Measurements from ENCODE around the gene KCNT2. TPM values are rescaled to one million over a fixed set of nuclear protein-coding genes. Genes with fewer than 3 reads are reported as not detected.

Gene KCNT2
- total RNA-seq, 1 experiment from 2014 or later: not detected

DNA sequence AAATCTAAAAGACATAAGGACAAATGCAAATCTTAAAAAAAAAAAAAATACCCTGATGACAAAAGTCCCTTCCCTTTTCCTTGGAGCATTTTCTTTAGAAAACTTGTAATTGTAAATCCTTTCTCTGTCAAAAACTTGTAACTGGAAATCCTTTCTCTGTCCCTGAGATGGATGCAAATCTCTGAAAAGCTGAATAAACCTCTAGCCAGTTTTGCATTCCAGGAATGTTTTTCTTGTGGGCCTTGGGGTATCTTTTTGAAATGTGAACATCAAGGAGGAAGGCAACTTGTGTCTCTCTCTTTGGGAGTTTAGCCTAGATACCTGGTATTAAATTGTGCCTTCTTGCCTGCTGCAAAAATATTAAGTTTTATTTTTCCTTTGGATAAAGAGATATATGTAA is 305.3 kb downstream of the KCNT2 start:
- no peaks in the 10 kb centered on the region for H4K20me1 ChIP-seq (ENCODE audit: insufficient read depth)
- BruUV-seq (replicated peaks): no TSS peak
- POLR2A ChIA-PET: no interaction called here

DNA sequence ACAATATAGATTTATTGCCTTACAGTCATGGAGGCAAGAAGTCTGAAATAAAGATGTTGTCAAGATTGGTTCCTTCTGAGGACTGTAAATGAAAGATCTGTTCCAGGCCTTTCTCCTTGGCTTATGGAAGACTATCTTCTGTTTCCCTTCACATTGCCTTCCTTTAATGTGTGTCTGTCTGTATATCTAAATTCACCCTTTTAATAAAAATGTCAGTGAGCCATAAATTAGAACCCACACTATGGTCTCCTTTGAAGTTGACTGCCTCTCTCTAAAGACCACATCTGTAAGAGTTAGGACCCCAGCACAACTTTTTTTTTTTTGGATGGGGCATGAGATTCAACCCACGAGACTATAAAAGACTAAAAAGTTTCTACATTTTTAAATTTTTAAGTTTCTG is 305.8 kb downstream of the KCNT2 start:
- no peak overlapping the region for H3K4me2 ChIP-seq (ENCODE audit: low read length)
- DNase-seq (ENCODE audit: low read depth, low spot score) (no peak), ATAC-seq (no peak)
- H3K4me3 ChIP-seq (replicated peaks in 1 of 2; ENCODE audit: low read depth in 1 of 2, low read length in 2 of 2): no peak overlapping the region
- H3K9ac ChIP-seq (ENCODE audit: low read length): no peak overlapping the region
- ChIA-PET CTCF (no interaction called here), POLR2A (no interaction called here), RAD21 (ENCODE audit: low non-redundant PET in 1 of 2, low total read pairs in 2 of 2, uncharacterized antibody in 2 of 2, unreplicated experiment in 2 of 2) (no interaction called here)
- TF ChIP-seq SRF (IDR thresholded peaks at IDR 0.05; ENCODE audit: low read depth) (no peak), CEBPB (IDR thresholded peaks at IDR 0.05; ENCODE audit: low read depth) (no peak), RAD21 (IDR thresholded peaks at IDR 0.05; ENCODE audit: low read depth) (no peak), REST (IDR thresholded peaks at IDR 0.05; ENCODE audit: low read depth) (no peak)
- TF ChIP-seq, protein P1, sequence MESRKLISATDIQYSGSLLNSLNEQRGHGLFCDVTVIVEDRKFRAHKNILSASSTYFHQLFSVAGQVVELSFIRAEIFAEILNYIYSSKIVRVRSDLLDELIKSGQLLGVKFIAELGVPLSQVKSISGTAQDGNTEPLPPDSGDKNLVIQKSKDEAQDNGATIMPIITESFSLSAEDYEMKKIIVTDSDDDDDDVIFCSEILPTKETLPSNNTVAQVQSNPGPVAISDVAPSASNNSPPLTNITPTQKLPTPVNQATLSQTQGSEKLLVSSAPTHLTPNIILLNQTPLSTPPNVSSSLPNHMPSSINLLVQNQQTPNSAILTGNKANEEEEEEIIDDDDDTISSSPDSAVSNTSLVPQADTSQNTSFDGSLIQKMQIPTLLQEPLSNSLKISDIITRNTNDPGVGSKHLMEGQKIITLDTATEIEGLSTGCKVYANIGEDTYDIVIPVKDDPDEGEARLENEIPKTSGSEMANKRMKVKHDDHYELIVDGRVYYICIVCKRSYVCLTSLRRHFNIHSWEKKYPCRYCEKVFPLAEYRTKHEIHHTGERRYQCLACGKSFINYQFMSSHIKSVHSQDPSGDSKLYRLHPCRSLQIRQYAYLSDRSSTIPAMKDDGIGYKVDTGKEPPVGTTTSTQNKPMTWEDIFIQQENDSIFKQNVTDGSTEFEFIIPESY (IDR thresholded peaks at IDR 0.05; ENCODE audit: extremely low read depth, insufficient replicate concordance, low read length): no peak
- BruUV-seq (replicated peaks): no TSS peak
- no peak overlapping the region for H2AFZ ChIP-seq (ENCODE audit: low read depth, low read length, poor library complexity, severe bottlenecking)
- H4K20me1 ChIP-seq (ENCODE audit: insufficient read depth): no peaks in the 10 kb centered on the region
- H3K9me2 ChIP-seq (ENCODE audit: insufficient read depth): no peaks in the 10 kb centered on the region
- no peak overlapping the region for H3K27ac ChIP-seq (ENCODE audit: low read depth, low read length)
- H3K79me2 ChIP-seq (ENCODE audit: insufficient read depth, low read length): no peaks in the 10 kb centered on the region
- intact Hi-C loops (cut with micrococcal nuclease): no loop called here
- H3K27me3 ChIP-seq (ENCODE audit: insufficient read depth, low read length): no peaks in the 10 kb centered on the region
- H3K4me1 ChIP-seq (ENCODE audit: control insufficient read depth in 1 of 2, insufficient read depth in 2 of 2, low read length in 2 of 2): no peaks in the 10 kb centered on the region
- no peaks in the 10 kb centered on the region for H3K36me3 ChIP-seq (ENCODE audit: control insufficient read depth in 1 of 2, insufficient read depth in 2 of 2, low read length in 2 of 2)
- no peaks in the 10 kb centered on the region for H3K9me3 ChIP-seq (ENCODE audit: control insufficient read depth in 1 of 2, insufficient read depth in 1 of 2, low read depth in 1 of 2, low read length in 2 of 2)

More for the DNA sequence above, 305.3 kb downstream of the KCNT2 start:
- Histone ChIP-seq H3K36me3 (ENCODE audit: control insufficient read depth in 1 of 2, insufficient read depth in 2 of 2, low read length in 2 of 2) (no peaks in the 10 kb centered on the region), H3K9ac (ENCODE audit: low read length) (no peak overlapping the region), H3K27ac (ENCODE audit: low read depth, low read length) (no peak overlapping the region), H3K9me2 (ENCODE audit: insufficient read depth) (no peaks in the 10 kb centered on the region), H3K9me3 (ENCODE audit: control insufficient read depth in 1 of 2, insufficient read depth in 1 of 2, low read depth in 1 of 2, low read length in 2 of 2) (no peaks in the 10 kb centered on the region), H3K4me1 (ENCODE audit: control insufficient read depth in 1 of 2, insufficient read depth in 2 of 2, low read length in 2 of 2) (no peaks in the 10 kb centered on the region), H3K4me2 (ENCODE audit: low read length) (no peak overlapping the region), H2AFZ (ENCODE audit: low read depth, low read length, poor library complexity, severe bottlenecking) (no peak overlapping the region), H3K4me3 (replicated peaks in 1 of 2; ENCODE audit: low read depth in 1 of 2, low read length in 2 of 2) (no peak overlapping the region), H3K27me3 (ENCODE audit: insufficient read depth, low read length) (no peaks in the 10 kb centered on the region), H3K79me2 (ENCODE audit: insufficient read depth, low read length) (no peaks in the 10 kb centered on the region)
- RAD21 ChIA-PET (ENCODE audit: low non-redundant PET in 1 of 2, low total read pairs in 2 of 2, uncharacterized antibody in 2 of 2, unreplicated experiment in 2 of 2): no interaction called here
- intact Hi-C loops (cut with micrococcal nuclease): no loop called here
- no peak for ATAC-seq
- TF ChIP-seq, protein P2, sequence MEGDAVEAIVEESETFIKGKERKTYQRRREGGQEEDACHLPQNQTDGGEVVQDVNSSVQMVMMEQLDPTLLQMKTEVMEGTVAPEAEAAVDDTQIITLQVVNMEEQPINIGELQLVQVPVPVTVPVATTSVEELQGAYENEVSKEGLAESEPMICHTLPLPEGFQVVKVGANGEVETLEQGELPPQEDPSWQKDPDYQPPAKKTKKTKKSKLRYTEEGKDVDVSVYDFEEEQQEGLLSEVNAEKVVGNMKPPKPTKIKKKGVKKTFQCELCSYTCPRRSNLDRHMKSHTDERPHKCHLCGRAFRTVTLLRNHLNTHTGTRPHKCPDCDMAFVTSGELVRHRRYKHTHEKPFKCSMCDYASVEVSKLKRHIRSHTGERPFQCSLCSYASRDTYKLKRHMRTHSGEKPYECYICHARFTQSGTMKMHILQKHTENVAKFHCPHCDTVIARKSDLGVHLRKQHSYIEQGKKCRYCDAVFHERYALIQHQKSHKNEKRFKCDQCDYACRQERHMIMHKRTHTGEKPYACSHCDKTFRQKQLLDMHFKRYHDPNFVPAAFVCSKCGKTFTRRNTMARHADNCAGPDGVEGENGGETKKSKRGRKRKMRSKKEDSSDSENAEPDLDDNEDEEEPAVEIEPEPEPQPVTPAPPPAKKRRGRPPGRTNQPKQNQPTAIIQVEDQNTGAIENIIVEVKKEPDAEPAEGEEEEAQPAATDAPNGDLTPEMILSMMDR (IDR thresholded peaks at IDR 0.05 in 2 of 3, conservative IDR thresholded peaks at IDR 0.05 in 1 of 3; ENCODE audit: borderline replicate concordance in 1 of 3, insufficient read depth in 1 of 3, low read depth in 2 of 3, low read length in 2 of 3): no peak
- TF ChIP-seq ZNF274 (IDR thresholded peaks at IDR 0.05; ENCODE audit: low read depth, low read length): no peak
- TF ChIP-seq SIN3A (IDR thresholded peaks at IDR 0.05; ENCODE audit: low read depth): no peak
- no peak for TF ChIP-seq YY1 (IDR thresholded peaks at IDR 0.05; ENCODE audit: extremely low read depth, insufficient replicate concordance, low read depth, low read length)
- TF ChIP-seq EZH2 (IDR thresholded peaks at IDR 0.05): no peak
- no peak for TF ChIP-seq JUND (IDR thresholded peaks at IDR 0.05)
- TF ChIP-seq MAX (IDR thresholded peaks at IDR 0.05): no peak
- no peak for TF ChIP-seq SP1 (IDR thresholded peaks at IDR 0.05; ENCODE audit: low read depth)
- TF ChIP-seq TCF7L2 (IDR thresholded peaks at IDR 0.05; ENCODE audit: borderline replicate concordance, extremely low read depth, insufficient read depth, insufficient read length): no peak
- CTCF ChIA-PET: interaction anchor here (1.5 kb wide), 1 partner anchor 154 kb away, joined by 5 read pairs; no protein-coding TSS in a partner anchor
- DNase-seq (ENCODE audit: low read depth, low spot score): no peak

Measured in HCT116 (cell line).